Suppressor macrophage (primary cell): ENCODE measurements around the gene KDM4F.
A peak's percentile ranks its signal among the peaks of the same experiment; 100 is the strongest.

Experiments used
- DNase-seq, 4 experiments: peaks; one replicate each; pipeline ENCODE4 v3.0.0-alpha.2; 2020 to 2022

The KDM4F gene

GRCh38 chr11:95092549-95093324 lies 43.5 kb downstream of the KDM4F start:
- DNase-seq, result peak; percentile 41 to 68 (median 46)

- DNase-seq, result peak in 1 of 4 experiments; percentile 9
Observed at GRCh38 chr11:95093548-95093947, 44.3 kb downstream of the KDM4F start.

- DNase-seq, result peak in 3 of 4 experiments; percentile 20 to 67 (median 53)
Observed at GRCh38 chr11:95095858-95096587, 46.8 kb downstream of the KDM4F start.

DNA sequence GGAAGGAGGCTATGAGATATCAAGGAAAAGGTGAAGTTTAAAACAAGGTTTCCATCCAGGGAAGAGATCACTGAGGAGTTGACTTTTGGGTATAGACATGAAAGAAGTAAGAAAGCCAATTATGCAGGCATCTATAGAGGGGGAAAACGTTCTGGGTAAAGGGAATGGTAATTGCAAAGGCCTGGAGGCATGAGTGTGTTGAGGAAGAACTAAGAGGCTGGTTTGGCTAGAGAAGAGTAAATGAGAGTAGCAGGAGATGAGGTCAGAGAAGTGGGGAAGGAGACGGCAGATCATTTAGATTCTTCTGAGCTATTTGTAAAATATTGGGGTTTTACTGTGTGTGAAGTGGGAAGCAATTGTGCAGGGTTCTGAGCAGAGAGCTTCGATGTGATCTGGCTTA lies 48.0 kb downstream of the KDM4F start:
- no peak for DNase-seq

DNA sequence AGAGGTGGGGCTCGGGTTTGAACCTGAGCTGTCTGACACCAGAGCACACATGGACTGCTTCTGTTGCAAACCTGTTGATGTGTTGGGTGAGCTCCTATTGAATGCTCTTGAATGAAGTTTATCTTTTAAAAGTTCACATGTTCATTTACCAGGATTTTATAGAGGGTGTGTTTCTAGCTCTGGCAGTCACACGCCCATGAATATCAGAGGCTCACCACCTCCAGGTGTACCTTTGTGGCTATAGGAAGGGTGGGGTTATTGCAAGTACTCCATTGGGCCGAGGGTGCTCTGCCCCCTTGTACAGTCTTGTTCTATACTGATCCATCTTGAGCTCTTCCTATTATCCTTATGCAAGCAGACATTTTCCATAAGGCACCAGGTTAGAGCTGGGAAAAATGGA lies 49.6 kb downstream of the KDM4F start:
- no peak for DNase-seq

DNA sequence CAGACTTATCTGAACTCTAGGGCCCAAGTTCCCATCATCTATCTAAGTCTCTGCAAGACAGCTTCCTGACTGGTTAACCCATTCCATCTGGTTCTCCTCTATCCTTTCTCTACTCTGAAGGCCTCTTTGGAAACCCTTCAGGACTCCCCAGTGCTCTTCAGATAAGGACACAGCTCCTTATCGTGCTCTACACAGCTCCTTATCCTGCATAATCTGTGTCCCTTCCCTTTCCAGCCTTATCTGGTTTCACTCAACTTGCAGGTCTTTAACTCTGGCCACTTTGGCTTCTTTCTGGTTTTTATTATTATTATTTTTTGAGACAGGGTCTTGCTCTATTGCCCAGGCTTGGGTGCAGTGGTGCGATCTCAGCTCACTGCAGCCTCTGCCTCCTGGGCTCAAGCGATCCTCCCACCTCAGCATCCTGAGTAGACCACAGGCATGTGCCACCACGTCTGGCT lies 51.0 kb downstream of the KDM4F start:
- DNase-seq, result no peak
